Neural cell (in vitro differentiated cells): ENCODE results near the gene CLIC1.

Experiments used
- EP300 ChIP-seq: fragments of 450-650 bp; conservative IDR thresholded peaks from 2 replicates; pipeline ENCODE4 v1.6.1; 2014; ENCODE audit warnings: antibody characterized with exemption, mild to moderate bottlenecking, moderate library complexity; ENCODE audit not compliant: poor library complexity, severe bottlenecking
- SMC3 ChIP-seq: fragments of 450-650 bp; conservative IDR thresholded peaks from 2 replicates; pipeline ENCODE4 v1.6.1; 2014; ENCODE audit warnings: antibody characterized with exemption, mild to moderate bottlenecking, moderate library complexity; ENCODE audit not compliant: poor library complexity

- TF ChIP-seq EP300 (no peak), SMC3 (no peak)
Observed at GRCh38 chr6:31719001-31719400, 17.3 kb downstream of the CLIC1 start.
